KMS-11 (cell line): Measurements from ENCODE around the gene DNM3.
"Not testable (repeated sequence)": the region's sequence is repeated elsewhere in the genome, so short reads cannot be mapped to it uniquely, and the experiment has no call there.

Experiments used
- H2AFZ ChIP-seq: fragments of 200-600 bp; sonication (generic); 2 replicates; pipeline ENCODE4 v1.6.1; 2016; ENCODE audit warnings: antibody characterized with exemption, mixed run types, low read depth
- H3K27ac ChIP-seq: fragments of 200-600 bp; sonication (generic); 2 replicates; pipeline ENCODE4 v1.6.1; 2016; ENCODE audit warnings: mild to moderate bottlenecking, mixed run types
- H3K27me3 ChIP-seq: fragments of 200-600 bp; sonication (generic); 2 replicates; pipeline ENCODE4 v1.6.1; 2017; ENCODE audit warnings: mild to moderate bottlenecking, low read depth, mixed run types, moderate library complexity; ENCODE audit not compliant: insufficient read depth
- H3K36me3 ChIP-seq: fragments of 200-600 bp; sonication (generic); 2 replicates; pipeline ENCODE4 v1.6.1; 2017; ENCODE audit warnings: mild to moderate bottlenecking, mixed run types; ENCODE audit not compliant: insufficient read depth
- H3K4me1 ChIP-seq: fragments of 200-600 bp; sonication (generic); 2 replicates; pipeline ENCODE4 v1.6.1; 2016; ENCODE audit warnings: mild to moderate bottlenecking, low read depth, mixed run types; ENCODE audit not compliant: poor library complexity, severe bottlenecking
- H3K4me2 ChIP-seq: fragments of 200-600 bp; sonication (generic); 2 replicates; pipeline ENCODE4 v1.7.0; 2016; ENCODE audit warnings: mild to moderate bottlenecking, mixed run types
- H3K4me3 ChIP-seq: fragments of 200-600 bp; sonication (generic); IDR thresholded peaks from 2 replicates; pipeline ENCODE4 v1.6.1; 2017; ENCODE audit warnings: low read depth, low read length, mixed read lengths; ENCODE audit not compliant: insufficient read depth
- H3K79me2 ChIP-seq: fragments of 200-600 bp; sonication (generic); 2 replicates; pipeline ENCODE4 v1.6.1; 2016; ENCODE audit warnings: low read depth, mixed run types; ENCODE audit not compliant: insufficient read depth
- H3K9ac ChIP-seq: fragments of 200-600 bp; sonication (generic); 2 replicates; pipeline ENCODE4 v1.6.1; 2016; ENCODE audit warnings: mild to moderate bottlenecking, mixed run types
- H4K20me1 ChIP-seq: fragments of 200-600 bp; sonication (generic); 2 replicates; pipeline ENCODE4 v1.6.1; 2016; ENCODE audit warnings: mild to moderate bottlenecking, mixed run types; ENCODE audit not compliant: insufficient read depth
- CTCF ChIP-seq: fragments of 200-600 bp; sonication (generic); conservative IDR thresholded peaks from 2 replicates; pipeline ENCODE4 v1.6.1; 2017; ENCODE audit warnings: low read depth, mild to moderate bottlenecking, antibody characterized with exemption, low read length, moderate library complexity, mixed read lengths

The DNM3 gene

GRCh38 chr1:171796592-171796991, 44.7 kb upstream of the DNM3 start:
- no peaks in the 10 kb centered on the region for H3K79me2 ChIP-seq
- no peaks in the 10 kb centered on the region for H3K36me3 ChIP-seq
- no peak overlapping the region for H3K9ac ChIP-seq
- no peaks in the 10 kb centered on the region for H3K4me1 ChIP-seq
- no peak overlapping the region for H2AFZ ChIP-seq
- H3K4me3 ChIP-seq: no peak overlapping the region
- H3K27ac ChIP-seq: no peak overlapping the region
- no peak for TF ChIP-seq CTCF
- H3K27me3 ChIP-seq: no peaks in the 10 kb centered on the region
- no peaks in the 10 kb centered on the region for H4K20me1 ChIP-seq
- H3K4me2 ChIP-seq: no peak overlapping the region

GRCh38 chr1:171798311-171798710, 43.0 kb upstream of the DNM3 start:
- Histone ChIP-seq H3K27me3 (no peaks in the 10 kb centered on the region), H4K20me1 (no peaks in the 10 kb centered on the region), H3K79me2 (no peaks in the 10 kb centered on the region), H3K4me1 (no peaks in the 10 kb centered on the region), H2AFZ (no peak overlapping the region), H3K27ac (no peak overlapping the region), H3K4me3 (no peak overlapping the region), H3K36me3 (no peaks in the 10 kb centered on the region), H3K9ac (no peak overlapping the region), H3K4me2 (no peak overlapping the region)
- no peak for TF ChIP-seq CTCF

- Histone ChIP-seq H3K4me2 (no peak overlapping the region), H3K27ac (no peak overlapping the region), H3K36me3 (no peaks in the 10 kb centered on the region), H3K4me3 (no peak overlapping the region), H2AFZ (no peak overlapping the region), H3K79me2 (no peaks in the 10 kb centered on the region), H3K9ac (no peak overlapping the region), H3K4me1 (no peaks in the 10 kb centered on the region), H3K27me3 (no peaks in the 10 kb centered on the region), H4K20me1 (no peaks in the 10 kb centered on the region)
- no peak for TF ChIP-seq CTCF
Observed at GRCh38 chr1:171798765-171799164, 42.5 kb upstream of the DNM3 start.

GRCh38 chr1:171799166-171799565, 42.1 kb upstream of the DNM3 start:
- Histone ChIP-seq H3K9ac (no peak overlapping the region), H4K20me1 (no peaks in the 10 kb centered on the region), H3K36me3 (no peaks in the 10 kb centered on the region), H2AFZ (no peak overlapping the region), H3K4me1 (no peaks in the 10 kb centered on the region), H3K4me2 (no peak overlapping the region), H3K4me3 (no peak overlapping the region), H3K27me3 (no peaks in the 10 kb centered on the region), H3K27ac (no peak overlapping the region), H3K79me2 (no peaks in the 10 kb centered on the region)
- TF ChIP-seq CTCF: no peak

GRCh38 chr1:171799698-171800097, 41.6 kb upstream of the DNM3 start:
- not testable (repeated sequence) for H3K4me3 ChIP-seq, H4K20me1 ChIP-seq, H3K27ac ChIP-seq, H3K27me3 ChIP-seq, H3K4me1 ChIP-seq, H3K36me3 ChIP-seq, H3K79me2 ChIP-seq, H2AFZ ChIP-seq, H3K9ac ChIP-seq, H3K4me2 ChIP-seq
